Prostate gland (tissue), 2 donors: ENCODE results near the gene ASCL2. TPM values are rescaled to one million over a fixed set of nuclear protein-coding genes. Genes with fewer than 3 reads are reported as not detected.
"Not testable (repeated sequence)": the region's sequence is repeated elsewhere in the genome, so short reads cannot be mapped to it uniquely, and the experiment has no call there.

Source experiments
- DNase-seq: peaks from one replicate; pipeline ENCODE4 v3.0.0-alpha.2; 2019; ENCODE audit warnings: low spot score
- H3K27ac ChIP-seq, 2 donors: fragments of 200-600 bp; sonication (generic); 2 replicates each; pipeline ENCODE4 v1.5.1; 2017 to 2019
- H3K27me3 ChIP-seq: fragments of 200-600 bp; sonication (generic); replicated peaks from 2 replicates; pipeline ENCODE4 v1.5.1; 2019; ENCODE audit not compliant: insufficient read depth
- H3K36me3 ChIP-seq, 2 donors: fragments of 200-600 bp; sonication (generic); 1 replicate in 1 of 2; 2 replicates in 1 of 2; pipeline versions ENCODE4 v1.5.1 to v1.8.1; 2017 to 2019
- H3K4me1 ChIP-seq: fragments of 200-600 bp; sonication (generic); replicated peaks from 2 replicates; pipeline ENCODE4 v1.5.1; 2019
- H3K4me3 ChIP-seq, 2 donors: fragments of 200-600 bp; sonication (generic); 2 replicates each; pipeline ENCODE4 v1.5.1; 2017 to 2019
- H3K9me3 ChIP-seq: fragments of 200-600 bp; sonication (generic); 2 replicates; pipeline ENCODE4 v1.5.1; 2017
- CTCF ChIP-seq, 4 experiments: fragments of 200-600 bp in 2 of 4; fragments of 450-650 bp in 2 of 4; sonication (generic) in 2 of 4; IDR thresholded peaks; 1 replicate in 3 of 4; 2 replicates in 1 of 4; pipeline ENCODE4 v1.5.1; 2016 to 2019; ENCODE audit warnings: antibody characterized with exemption in 4 of 4, mild to moderate bottlenecking in 2 of 4, moderate library complexity in 2 of 4
- POLR2A ChIP-seq: fragments of 450-650 bp; IDR thresholded peaks from one replicate; pipeline ENCODE4 v1.6.1; 2016; ENCODE audit warnings: antibody characterized with exemption, mild to moderate bottlenecking
- POLR2AphosphoS5 ChIP-seq: sonication (generic); formaldehyde crosslinking; IDR thresholded peaks from one replicate; pipeline ENCODE4 v1.6.1; 2017; ENCODE audit warnings: antibody characterized with exemption
- WGBS: methylation state at CpG from one replicate; pipeline ENCODE4 v1.1.5; 2018; 5-methylcytosine and 5-hydroxymethylcytosine counted together
- intact Hi-C: fragments of 100-400 bp; cut with DNase I; formaldehyde crosslinking; loops from one replicate; pipeline ENCODE4 v1.14.2; 2022
- total RNA-seq, 2 donors: library from RNA; depleted of rRNA; stranded (reverse); fragments of >200 nt; gene quantifications; one replicate each; pipeline ENCODE4 v1.1.0, GENCODE V29; 2016

Gene ASCL2
- total RNA-seq, 2 donors from 2014 or later = 3.9 to 7.9 TPM

GRCh38 chr11:2237457-2238238, 32.7 kb downstream of the ASCL2 start:
- Histone ChIP-seq H3K27ac (no peak overlapping the region), H3K27me3 (no peaks in the 10 kb centered on the region), H3K4me1 (no peaks in the 10 kb centered on the region), H3K36me3 (no peaks in the 10 kb centered on the region), H3K4me3 (no peak overlapping the region), H3K9me3 (no peaks in the 10 kb centered on the region)
- WGBS = 92% methylated on average over 22 of the region's 22 CpGs
- no peak for TF ChIP-seq POLR2A
- TF ChIP-seq CTCF (IDR thresholded peaks at IDR 0.05) = no peak
- no peak for TF ChIP-seq POLR2AphosphoS5
- intact Hi-C loops = no loop called here
- no peak for DNase-seq

- H3K9me3 ChIP-seq, intact Hi-C loops, H3K36me3 ChIP-seq, H3K4me1 ChIP-seq, H3K27ac ChIP-seq, H3K4me3 ChIP-seq, H3K27me3 ChIP-seq, DNase-seq: not testable (repeated sequence)
- WGBS = 95% methylated on average over 21 of the region's 23 CpGs
Measured at GRCh38 chr11:2236381-2237134, 33.8 kb downstream of the ASCL2 start.

GRCh38 chr11:2235588-2236326, 34.6 kb downstream of the ASCL2 start:
- Histone ChIP-seq H3K4me3 (no peak overlapping the region), H3K4me1 (no peaks in the 10 kb centered on the region), H3K27me3 (no peaks in the 10 kb centered on the region), H3K9me3 (no peaks in the 10 kb centered on the region), H3K36me3 (no peaks in the 10 kb centered on the region), H3K27ac (no peak overlapping the region)
- no peak for DNase-seq
- 95% methylated on average over 14 of the region's 14 CpGs for WGBS
- intact Hi-C loops = no loop called here
- TF ChIP-seq POLR2A = no peak

- 80% methylated on average over 10 of the region's 10 CpGs for WGBS
- TF ChIP-seq POLR2A (no peak), CTCF (IDR thresholded peaks at IDR 0.05) (no peak), POLR2AphosphoS5 (no peak)
- H3K36me3 ChIP-seq = no peaks in the 10 kb centered on the region
- H3K27me3 ChIP-seq = no peaks in the 10 kb centered on the region
- H3K4me1 ChIP-seq = no peaks in the 10 kb centered on the region
- H3K9me3 ChIP-seq = no peaks in the 10 kb centered on the region
- H3K4me3 ChIP-seq = no peak overlapping the region
- H3K27ac ChIP-seq = no peak overlapping the region
- DNase-seq = no peak
- intact Hi-C loops = no loop called here
Measured at GRCh38 chr11:2234963-2235362, 35.4 kb downstream of the ASCL2 start.

- H3K9me3 ChIP-seq = no peaks in the 10 kb centered on the region
- H3K27me3 ChIP-seq = no peaks in the 10 kb centered on the region
- WGBS = 88% methylated on average over 10 of the region's 10 CpGs
- no peaks in the 10 kb centered on the region for H3K36me3 ChIP-seq
- DNase-seq = no peak
- no peak overlapping the region for H3K27ac ChIP-seq
- H3K4me1 ChIP-seq = no peaks in the 10 kb centered on the region
- intact Hi-C loops = no loop called here
- no peak overlapping the region for H3K4me3 ChIP-seq
- TF ChIP-seq CTCF (IDR thresholded peaks at IDR 0.05) (no peak), POLR2A (no peak), POLR2AphosphoS5 (no peak)
Measured at GRCh38 chr11:2233693-2234455, 36.5 kb downstream of the ASCL2 start.
